ENCODE measurements around the gene S100A12.

The S100A12 gene

GRCh38 chr1:153345187-153346076 is 30.0 kb downstream of the S100A12 start:
- H3K4me1 ChIP-seq (ENCODE audit: control insufficient read depth, insufficient read depth, low read length), result no peaks in the 10 kb centered on the region
- 91% methylated on average over 14 of the region's 14 CpGs for WGBS, 2 experiments
- H3K27ac ChIP-seq (ENCODE audit: insufficient read depth, low read depth, low read length, poor library complexity, severe bottlenecking), result no peak overlapping the region
- H3K27me3 ChIP-seq (ENCODE audit: control insufficient read depth, insufficient read depth, low read length, poor library complexity, severe bottlenecking), result no peaks in the 10 kb centered on the region
- no peaks in the 10 kb centered on the region for H3K36me3 ChIP-seq (ENCODE audit: control insufficient read depth, insufficient read depth, low read length)
- H3K9me3 ChIP-seq (ENCODE audit: control insufficient read depth, low read length), result no peaks in the 10 kb centered on the region
- no peak overlapping the region for H3K4me3 ChIP-seq (ENCODE audit: insufficient read depth, low read depth, low read length)

DNA sequence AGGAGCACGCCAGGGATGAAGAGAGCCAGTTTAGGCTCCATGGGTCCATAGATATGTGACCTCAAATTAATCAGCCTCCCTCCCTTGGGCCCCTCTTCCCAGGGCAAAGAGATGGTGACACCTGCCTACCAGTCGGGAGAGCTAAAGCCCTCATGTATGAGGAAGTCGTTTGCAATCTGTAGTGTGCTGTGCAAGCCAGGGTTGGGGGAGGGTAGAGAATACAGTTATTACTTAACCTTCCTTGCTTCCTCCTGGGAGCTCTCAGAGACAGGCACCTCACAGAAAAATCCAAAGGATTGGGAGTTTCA is 30.7 kb downstream of the S100A12 start:
- 90% methylated on average over 3 of the region's 3 CpGs for WGBS, 2 experiments
- no peaks in the 10 kb centered on the region for H3K4me1 ChIP-seq (ENCODE audit: control insufficient read depth, insufficient read depth, low read length)
- no peak overlapping the region for H3K27ac ChIP-seq (ENCODE audit: insufficient read depth, low read depth, low read length, poor library complexity, severe bottlenecking)
- H3K27me3 ChIP-seq (ENCODE audit: control insufficient read depth, insufficient read depth, low read length, poor library complexity, severe bottlenecking), result no peaks in the 10 kb centered on the region
- H3K9me3 ChIP-seq (ENCODE audit: control insufficient read depth, low read length), result no peaks in the 10 kb centered on the region
- no peaks in the 10 kb centered on the region for H3K36me3 ChIP-seq (ENCODE audit: control insufficient read depth, insufficient read depth, low read length)
- H3K4me3 ChIP-seq (ENCODE audit: insufficient read depth, low read depth, low read length), result no peak overlapping the region

DNA sequence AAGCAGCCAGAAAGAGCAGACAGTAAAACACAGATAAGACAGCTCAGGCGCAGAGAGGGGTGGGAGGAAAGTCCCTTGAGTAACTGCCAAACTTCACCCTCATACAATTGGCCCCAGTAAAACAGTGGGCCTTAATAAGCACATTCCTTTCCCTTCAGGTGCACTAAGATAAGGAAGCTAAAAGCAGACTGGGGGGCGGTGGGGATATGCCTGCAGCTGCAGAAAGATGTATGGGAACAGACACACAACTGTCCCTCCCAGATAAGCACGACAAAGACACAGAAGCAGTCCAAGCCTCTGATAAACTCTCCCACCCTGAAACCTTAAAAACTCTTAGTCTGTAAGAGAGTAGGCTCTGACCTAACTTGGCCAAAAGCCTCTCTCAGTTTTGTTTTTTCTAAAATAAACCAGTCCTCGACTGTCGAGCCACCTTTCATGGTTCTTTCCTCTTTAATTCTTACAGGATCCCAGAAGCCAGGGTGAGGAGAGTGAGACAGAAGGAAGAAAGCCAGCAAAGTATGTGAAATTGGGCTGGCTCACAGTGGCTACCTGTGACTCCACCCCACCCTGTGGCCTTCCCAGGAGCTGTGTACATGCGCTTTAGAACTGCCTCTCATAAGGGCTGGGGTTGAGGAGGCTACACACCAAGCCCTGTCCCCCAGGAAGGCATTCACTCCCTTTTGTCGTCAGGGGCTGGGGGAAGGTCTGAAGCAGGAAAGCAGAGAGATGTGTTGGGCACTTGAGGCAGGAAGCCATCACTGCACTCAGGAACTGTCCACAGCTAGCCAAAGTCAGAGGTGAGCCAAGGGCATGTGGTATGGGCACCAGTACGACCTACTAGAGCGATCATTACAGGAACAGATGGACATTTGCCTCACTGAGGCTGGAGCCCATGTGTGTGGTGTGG is 31.4 kb downstream of the S100A12 start:
- Histone ChIP-seq H3K36me3 (ENCODE audit: control insufficient read depth, insufficient read depth, low read length) (no peaks in the 10 kb centered on the region), H3K27me3 (ENCODE audit: control insufficient read depth, insufficient read depth, low read length, poor library complexity, severe bottlenecking) (no peaks in the 10 kb centered on the region), H3K4me1 (ENCODE audit: control insufficient read depth, insufficient read depth, low read length) (no peaks in the 10 kb centered on the region), H3K4me3 (ENCODE audit: insufficient read depth, low read depth, low read length) (no peak overlapping the region), H3K9me3 (ENCODE audit: control insufficient read depth, low read length) (no peaks in the 10 kb centered on the region), H3K27ac (ENCODE audit: insufficient read depth, low read depth, low read length, poor library complexity, severe bottlenecking) (no peak overlapping the region)
- WGBS, 2 experiments, result 88 to 89% methylated on average over 9 of the region's 9 CpGs

DNA sequence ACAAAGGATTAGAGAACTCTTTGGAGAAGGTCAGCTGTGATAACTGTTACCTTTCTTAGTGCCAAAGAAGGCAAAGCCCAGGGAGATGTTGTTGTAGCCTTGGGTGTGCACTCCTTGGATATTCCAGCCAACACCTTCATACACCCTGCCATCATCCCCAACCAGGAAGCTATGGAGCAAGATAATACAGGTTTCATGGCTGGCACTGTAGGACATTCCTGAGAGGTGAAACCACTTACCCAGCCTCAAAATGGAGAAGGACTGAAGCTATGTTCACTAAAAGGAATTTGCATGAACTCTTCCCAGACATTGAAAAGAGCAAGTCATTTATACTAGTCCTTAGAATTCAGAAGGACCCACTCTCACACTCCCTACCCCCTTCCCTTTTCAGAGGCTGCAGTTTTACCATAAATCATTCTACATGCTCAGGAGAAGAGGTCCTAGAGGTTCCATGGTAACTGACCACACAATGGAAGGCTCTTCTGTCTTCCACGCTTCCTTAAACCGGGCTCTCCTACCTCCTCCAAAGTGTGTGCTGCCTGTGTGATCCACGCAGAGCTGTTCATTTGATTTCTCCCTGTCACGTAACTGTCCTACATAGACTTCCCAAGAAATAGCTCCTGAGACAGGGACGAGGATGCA is 32.3 kb downstream of the S100A12 start:
- WGBS, 2 experiments, result 69 to 71% methylated on average over 5 of the region's 5 CpGs
- Histone ChIP-seq H3K9me3 (ENCODE audit: control insufficient read depth, low read length) (no peaks in the 10 kb centered on the region), H3K36me3 (ENCODE audit: control insufficient read depth, insufficient read depth, low read length) (no peaks in the 10 kb centered on the region), H3K27me3 (ENCODE audit: control insufficient read depth, insufficient read depth, low read length, poor library complexity, severe bottlenecking) (no peaks in the 10 kb centered on the region), H3K4me1 (ENCODE audit: control insufficient read depth, insufficient read depth, low read length) (no peaks in the 10 kb centered on the region), H3K4me3 (ENCODE audit: insufficient read depth, low read depth, low read length) (no peak overlapping the region), H3K27ac (ENCODE audit: insufficient read depth, low read depth, low read length, poor library complexity, severe bottlenecking) (no peak overlapping the region)

GRCh38 chr1:153342178-153342577 is 33.2 kb downstream of the S100A12 start:
- WGBS, 2 experiments, result 92 to 94% methylated on average over 3 of the region's 3 CpGs
- no peak overlapping the region for H3K4me3 ChIP-seq (ENCODE audit: insufficient read depth, low read depth, low read length)
- no peaks in the 10 kb centered on the region for H3K36me3 ChIP-seq (ENCODE audit: control insufficient read depth, insufficient read depth, low read length)
- no peaks in the 10 kb centered on the region for H3K27me3 ChIP-seq (ENCODE audit: control insufficient read depth, insufficient read depth, low read length, poor library complexity, severe bottlenecking)
- no peaks in the 10 kb centered on the region for H3K4me1 ChIP-seq (ENCODE audit: control insufficient read depth, insufficient read depth, low read length)
- H3K9me3 ChIP-seq (ENCODE audit: control insufficient read depth, low read length), result no peaks in the 10 kb centered on the region
- no peak overlapping the region for H3K27ac ChIP-seq (ENCODE audit: insufficient read depth, low read depth, low read length, poor library complexity, severe bottlenecking)

DNA sequence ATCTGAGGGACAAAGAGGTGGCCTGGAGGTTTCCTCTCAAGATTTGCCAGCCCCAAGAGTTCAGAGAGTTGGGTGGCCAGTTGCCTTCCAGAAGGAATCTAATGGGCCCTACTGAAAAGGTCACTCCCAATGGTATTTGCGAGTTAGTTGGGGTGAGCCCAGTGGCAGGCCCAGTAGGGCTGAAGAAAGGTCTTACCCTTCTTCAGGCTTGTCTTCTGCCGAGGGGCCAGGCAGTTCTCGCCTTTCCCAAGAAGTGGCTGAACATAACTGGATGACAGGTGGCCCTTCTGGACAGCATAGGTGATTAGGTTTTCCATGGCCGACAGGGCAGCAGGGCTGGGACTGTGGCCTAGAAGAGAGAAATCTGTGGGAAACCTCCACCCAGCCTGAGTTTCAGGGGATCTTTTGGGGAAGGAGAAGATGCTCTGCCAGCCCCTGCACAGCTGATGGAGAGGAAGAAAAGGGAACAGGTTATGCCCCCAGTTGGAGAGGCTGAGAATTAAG is 33.9 kb downstream of the S100A12 start:
- 93 to 94% methylated on average over 4 of the region's 4 CpGs for WGBS, 2 experiments
- Histone ChIP-seq H3K9me3 (ENCODE audit: control insufficient read depth, low read length) (no peaks in the 10 kb centered on the region), H3K4me3 (ENCODE audit: insufficient read depth, low read depth, low read length) (no peak overlapping the region), H3K27ac (ENCODE audit: insufficient read depth, low read depth, low read length, poor library complexity, severe bottlenecking) (no peak overlapping the region), H3K27me3 (ENCODE audit: control insufficient read depth, insufficient read depth, low read length, poor library complexity, severe bottlenecking) (no peaks in the 10 kb centered on the region), H3K4me1 (ENCODE audit: control insufficient read depth, insufficient read depth, low read length) (no peaks in the 10 kb centered on the region), H3K36me3 (ENCODE audit: control insufficient read depth, insufficient read depth, low read length) (no peaks in the 10 kb centered on the region)

DNA sequence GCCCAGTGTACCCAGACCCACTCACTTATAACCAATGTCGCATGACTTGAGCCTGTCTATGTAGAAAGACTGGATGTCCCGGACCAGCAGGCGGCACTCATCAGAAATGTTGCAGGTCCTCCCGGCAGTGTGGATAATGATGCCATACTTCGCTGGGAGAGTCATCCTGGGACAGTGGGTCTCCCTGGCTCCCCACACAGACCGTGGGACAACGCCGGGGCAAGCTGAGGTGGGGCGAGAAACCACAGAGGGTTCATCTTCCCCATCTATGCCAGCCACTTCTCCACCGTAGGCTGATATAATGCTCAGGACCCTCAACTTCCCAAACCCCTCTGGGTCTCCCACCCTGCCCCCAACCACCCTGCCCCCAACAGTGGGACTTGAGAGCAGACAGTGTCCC is 35.1 kb downstream of the S100A12 start:
- Histone ChIP-seq H3K27ac (ENCODE audit: insufficient read depth, low read depth, low read length, poor library complexity, severe bottlenecking) (no peak overlapping the region), H3K4me1 (ENCODE audit: control insufficient read depth, insufficient read depth, low read length) (no peaks in the 10 kb centered on the region), H3K9me3 (ENCODE audit: control insufficient read depth, low read length) (no peaks in the 10 kb centered on the region), H3K27me3 (ENCODE audit: control insufficient read depth, insufficient read depth, low read length, poor library complexity, severe bottlenecking) (no peaks in the 10 kb centered on the region), H3K4me3 (ENCODE audit: insufficient read depth, low read depth, low read length) (no peak overlapping the region), H3K36me3 (ENCODE audit: control insufficient read depth, insufficient read depth, low read length) (no peaks in the 10 kb centered on the region)
- WGBS, 2 experiments, result 95 to 96% methylated on average over 10 of the region's 10 CpGs

DNA sequence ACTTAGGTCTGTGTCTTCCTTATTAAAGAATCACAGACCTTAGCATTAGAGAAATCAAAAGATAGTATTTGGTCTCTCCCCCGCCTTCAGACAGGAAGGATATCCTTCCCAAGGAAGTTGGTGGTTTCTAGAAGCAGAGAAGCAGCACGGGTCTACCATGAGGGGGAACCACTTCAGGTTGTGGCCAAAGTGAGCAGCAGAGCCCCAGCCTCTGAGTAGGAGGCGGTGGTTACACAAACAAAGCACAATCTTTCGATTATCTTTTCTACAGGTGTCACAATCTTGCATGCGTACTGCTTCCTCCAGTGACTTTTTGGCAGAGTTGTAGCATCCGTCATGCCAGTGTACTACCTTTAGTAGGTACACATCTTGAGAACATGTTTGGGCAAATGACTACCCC is 35.6 kb downstream of the S100A12 start:
- Histone ChIP-seq H3K9me3 (ENCODE audit: control insufficient read depth, low read length) (no peaks in the 10 kb centered on the region), H3K27me3 (ENCODE audit: control insufficient read depth, insufficient read depth, low read length, poor library complexity, severe bottlenecking) (no peaks in the 10 kb centered on the region), H3K4me1 (ENCODE audit: control insufficient read depth, insufficient read depth, low read length) (no peaks in the 10 kb centered on the region), H3K27ac (ENCODE audit: insufficient read depth, low read depth, low read length, poor library complexity, severe bottlenecking) (no peak overlapping the region), H3K36me3 (ENCODE audit: control insufficient read depth, insufficient read depth, low read length) (no peaks in the 10 kb centered on the region), H3K4me3 (ENCODE audit: insufficient read depth, low read depth, low read length) (no peak overlapping the region)
- 90 to 92% methylated on average over 6 of the region's 6 CpGs for WGBS, 2 experiments

DNA sequence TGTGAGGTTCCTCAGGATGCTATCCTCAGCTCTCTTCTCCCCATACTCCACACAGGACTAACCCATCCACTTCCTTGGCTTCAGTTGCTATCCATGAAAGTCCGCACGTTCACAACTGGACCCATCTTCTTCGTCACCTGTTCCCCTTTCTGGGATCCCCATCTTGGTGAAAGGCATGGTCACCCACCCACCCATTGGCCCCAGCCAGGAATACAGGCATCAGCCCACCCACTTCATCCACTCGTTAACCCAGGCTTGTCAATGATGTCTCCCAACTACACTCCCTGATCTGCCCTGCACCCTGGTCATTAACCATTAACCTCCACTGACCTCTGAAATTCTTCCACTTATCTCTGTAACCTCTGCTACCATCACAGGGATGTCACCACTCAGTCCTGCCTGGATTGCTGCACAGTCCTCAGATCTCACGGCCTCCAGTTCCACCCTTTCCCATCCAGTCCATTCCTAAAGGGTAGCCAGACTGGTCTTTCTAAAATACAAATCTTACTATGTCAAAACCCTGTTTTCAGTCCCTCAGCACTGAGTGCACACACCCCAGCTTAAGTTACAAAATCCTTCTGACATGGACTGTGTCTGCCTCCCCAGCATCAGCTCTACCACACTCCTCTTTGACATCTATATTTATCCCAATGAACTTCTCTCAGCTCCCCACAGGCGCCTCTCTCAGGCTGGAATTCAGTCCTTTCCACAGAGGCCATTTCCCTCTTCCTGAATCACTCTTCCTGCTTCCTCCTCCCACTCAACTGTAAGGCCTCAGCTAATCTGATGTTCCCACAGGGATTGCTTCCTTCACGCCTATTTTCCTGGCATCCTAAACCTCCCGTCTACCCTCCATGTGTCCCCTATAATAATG is 37.2 kb downstream of the S100A12 start:
- Histone ChIP-seq H3K27ac (ENCODE audit: insufficient read depth, low read depth, low read length, poor library complexity, severe bottlenecking) (no peak overlapping the region), H3K4me1 (ENCODE audit: control insufficient read depth, insufficient read depth, low read length) (no peaks in the 10 kb centered on the region), H3K4me3 (ENCODE audit: insufficient read depth, low read depth, low read length) (no peak overlapping the region), H3K9me3 (ENCODE audit: control insufficient read depth, low read length) (no peaks in the 10 kb centered on the region), H3K36me3 (ENCODE audit: control insufficient read depth, insufficient read depth, low read length) (no peaks in the 10 kb centered on the region), H3K27me3 (ENCODE audit: control insufficient read depth, insufficient read depth, low read length, poor library complexity, severe bottlenecking) (no peaks in the 10 kb centered on the region)
- WGBS, 2 experiments, result 86% methylated on average over 8 of the region's 8 CpGs

Data from ectodermal cell (in vitro differentiated cells).